HEK293 (cell line): ENCODE results near the gene PCCA.

Experiments
- ATF2 ChIP-seq: fragments of 450-650 bp; formaldehyde crosslinking; IDR thresholded peaks from 2 replicates; pipeline ENCODE4 v1.5.1; 2016; ENCODE audit warnings: missing biosample characterization, missing genetic modification characterization, low read depth
- ELK4 ChIP-seq: IDR thresholded peaks from 2 replicates; pipeline ENCODE4 v1.6.1; 2011; ENCODE audit warnings: mild to moderate bottlenecking, low read depth, low read length, borderline replicate concordance
- GLI2 ChIP-seq: fragments of 450-650 bp; formaldehyde crosslinking; IDR thresholded peaks from 2 replicates; pipeline ENCODE4; 2017; ENCODE audit warnings: missing biosample characterization, missing genetic modification characterization, low read depth, borderline replicate concordance
- KLF1 ChIP-seq: fragments of 450-650 bp; formaldehyde crosslinking; IDR thresholded peaks from 2 replicates; pipeline ENCODE4 v1.5.1; 2016; ENCODE audit warnings: missing biosample characterization, missing genetic modification characterization
- KLF17 ChIP-seq: fragments of 450-650 bp; formaldehyde crosslinking; IDR thresholded peaks from 2 replicates; pipeline ENCODE4 v1.5.1; 2016; ENCODE audit warnings: missing biosample characterization, missing genetic modification characterization
- KLF8 ChIP-seq: fragments of 450-650 bp; formaldehyde crosslinking; IDR thresholded peaks from 2 replicates; pipeline ENCODE4 v1.5.1; 2016; ENCODE audit warnings: missing biosample characterization, missing genetic modification characterization
- MZF1 ChIP-seq: fragments of 450-650 bp; formaldehyde crosslinking; IDR thresholded peaks from 2 replicates; pipeline ENCODE4 v1.5.1; 2017; ENCODE audit warnings: missing biosample characterization, missing genetic modification characterization, borderline replicate concordance
- ZBTB17 ChIP-seq: fragments of 450-650 bp; formaldehyde crosslinking; IDR thresholded peaks from 2 replicates; pipeline ENCODE4 v1.5.1; 2016; ENCODE audit warnings: missing biosample characterization, missing genetic modification characterization
- ZBTB8A ChIP-seq: fragments of 450-650 bp; formaldehyde crosslinking; IDR thresholded peaks from 2 replicates; pipeline ENCODE4 v1.5.1; 2016; ENCODE audit warnings: missing biosample characterization, missing genetic modification characterization
- ZEB2 ChIP-seq: fragments of 450-650 bp; formaldehyde crosslinking; IDR thresholded peaks from 2 replicates; pipeline ENCODE4 v1.5.1; 2016; ENCODE audit warnings: missing biosample characterization, missing genetic modification characterization
- ZFHX2 ChIP-seq: fragments of 450-650 bp; formaldehyde crosslinking; conservative IDR thresholded peaks from 2 replicates; pipeline ENCODE4 v1.5.1; 2016; ENCODE audit warnings: missing biosample characterization, missing genetic modification characterization
- ZFP3 ChIP-seq: fragments of 450-650 bp; formaldehyde crosslinking; IDR thresholded peaks from 2 replicates; pipeline ENCODE4 v1.5.1; 2016; ENCODE audit warnings: low read depth, missing biosample characterization, missing genetic modification characterization
- ZNF112 ChIP-seq: fragments of 450-650 bp; formaldehyde crosslinking; IDR thresholded peaks from 2 replicates; pipeline ENCODE4 v1.5.0; 2017; ENCODE audit warnings: missing biosample characterization, missing genetic modification characterization
- ZNF114 ChIP-seq: fragments of 450-650 bp; formaldehyde crosslinking; IDR thresholded peaks from 2 replicates; pipeline ENCODE4 v1.5.0; 2017; ENCODE audit warnings: missing biosample characterization, missing genetic modification characterization
- ZNF133 ChIP-seq: fragments of 450-650 bp; formaldehyde crosslinking; IDR thresholded peaks from 2 replicates; pipeline ENCODE4 v1.5.1; 2016; ENCODE audit warnings: missing biosample characterization, missing genetic modification characterization
- ZNF138 ChIP-seq: fragments of 450-650 bp; formaldehyde crosslinking; IDR thresholded peaks from 2 replicates; pipeline ENCODE4 v1.5.1; 2016; ENCODE audit warnings: missing biosample characterization, missing genetic modification characterization, borderline replicate concordance
- ZNF18 ChIP-seq: fragments of 450-650 bp; formaldehyde crosslinking; IDR thresholded peaks from 2 replicates; pipeline ENCODE4 v1.5.1; 2016; ENCODE audit warnings: missing biosample characterization, missing genetic modification characterization
- ZNF2 ChIP-seq: fragments of 450-650 bp; formaldehyde crosslinking; IDR thresholded peaks from 2 replicates; pipeline ENCODE4 v1.5.1; 2016; ENCODE audit warnings: missing biosample characterization, missing genetic modification characterization
- ZNF202 ChIP-seq: fragments of 450-650 bp; formaldehyde crosslinking; IDR thresholded peaks from 2 replicates; pipeline ENCODE4 v1.5.1; 2016; ENCODE audit warnings: missing biosample characterization, missing genetic modification characterization, borderline replicate concordance
- ZNF366 ChIP-seq: fragments of 450-650 bp; formaldehyde crosslinking; conservative IDR thresholded peaks from 2 replicates; pipeline ENCODE4 v1.5.1; 2016; ENCODE audit warnings: missing biosample characterization, missing genetic modification characterization
- ZNF501 ChIP-seq: fragments of 450-650 bp; formaldehyde crosslinking; IDR thresholded peaks from 2 replicates; pipeline ENCODE4 v1.5.1; 2016; ENCODE audit warnings: missing biosample characterization, missing genetic modification characterization
- ZNF510 ChIP-seq: fragments of 450-650 bp; formaldehyde crosslinking; IDR thresholded peaks from 2 replicates; pipeline ENCODE4 v1.5.1; 2018; ENCODE audit warnings: mild to moderate bottlenecking, missing genetic modification characterization, missing biosample characterization; ENCODE audit not compliant: insufficient replicate concordance
- ZNF560 ChIP-seq: fragments of 450-650 bp; formaldehyde crosslinking; IDR thresholded peaks from 2 replicates; pipeline ENCODE4 v1.5.1; 2017; ENCODE audit warnings: missing biosample characterization, missing genetic modification characterization, borderline replicate concordance
- ZNF561 ChIP-seq: fragments of 450-650 bp; IDR thresholded peaks from 2 replicates; pipeline ENCODE4 v1.5.1; 2018; ENCODE audit warnings: missing biosample characterization, missing genetic modification characterization, borderline replicate concordance
- ZNF645 ChIP-seq: fragments of 450-650 bp; formaldehyde crosslinking; IDR thresholded peaks from 2 replicates; pipeline ENCODE4; 2016; ENCODE audit warnings: missing biosample characterization, missing genetic modification characterization
- ZNF654 ChIP-seq: fragments of 450-650 bp; formaldehyde crosslinking; IDR thresholded peaks from 2 replicates; pipeline ENCODE4 v1.5.1; 2016; ENCODE audit warnings: low read depth, missing biosample characterization, missing genetic modification characterization
- ZNF660 ChIP-seq: fragments of 450-650 bp; IDR thresholded peaks from 2 replicates; pipeline ENCODE4 v1.5.1; 2018; ENCODE audit warnings: missing biosample characterization, mild to moderate bottlenecking, missing genetic modification characterization
- ZNF747 ChIP-seq: fragments of 450-650 bp; formaldehyde crosslinking; IDR thresholded peaks from 2 replicates; pipeline ENCODE4 v1.5.1; 2016; ENCODE audit warnings: missing biosample characterization, missing genetic modification characterization
- ZNF777 ChIP-seq: fragments of 450-650 bp; formaldehyde crosslinking; IDR thresholded peaks from 2 replicates; pipeline ENCODE4 v1.5.1; 2017; ENCODE audit warnings: missing biosample characterization, missing genetic modification characterization, borderline replicate concordance
- ZNF792 ChIP-seq: fragments of 450-650 bp; formaldehyde crosslinking; IDR thresholded peaks from 2 replicates; pipeline ENCODE4 v1.5.1; 2016; ENCODE audit warnings: missing biosample characterization, missing genetic modification characterization
- ZSCAN18 ChIP-seq: fragments of 450-650 bp; formaldehyde crosslinking; IDR thresholded peaks from 2 replicates; pipeline ENCODE4 v1.5.1; 2016; ENCODE audit warnings: missing biosample characterization, missing genetic modification characterization
- ZXDB ChIP-seq: fragments of 450-650 bp; formaldehyde crosslinking; IDR thresholded peaks from 2 replicates; pipeline ENCODE4 v1.5.1; 2016; ENCODE audit warnings: missing biosample characterization, missing genetic modification characterization

PCCA gene

GRCh38 chr13:100235311-100235901, 146.5 kb downstream of the PCCA start (continued):
- 0 out of 2 replicates have a peak, but pooled peaks have one; percentile 51 for TF ChIP-seq ZNF660 (tag by site-specific recombination)
- TF ChIP-seq KLF8 (tag by site-specific recombination) = no peak
- no peak for TF ChIP-seq ZNF114
- no peak for TF ChIP-seq ZNF202
- TF ChIP-seq ZNF133 (tag by site-specific recombination) = no peak
- TF ChIP-seq ZNF112 = no peak
- TF ChIP-seq ZNF18 (tag by site-specific recombination) = no peak
- peak; percentile 89 for TF ChIP-seq ZBTB17
- TF ChIP-seq ZNF2 (tag by site-specific recombination) = 0 out of 2 replicates have a peak, but pooled peaks have one; percentile 27
- TF ChIP-seq ZNF138 (tag by site-specific recombination) = no peak
- no peak for TF ChIP-seq ZSCAN18
- TF ChIP-seq ZNF645 = no peak
- TF ChIP-seq ZNF501 (tag by site-specific recombination) = no peak
- TF ChIP-seq ZNF654 (tag by site-specific recombination) = peak; percentile 95
- TF ChIP-seq ZNF510 (tag by site-specific recombination) = no peak
- no peak for TF ChIP-seq ZNF560 (tag by site-specific recombination)
- TF ChIP-seq GLI2 (tag by site-specific recombination) = no peak
- TF ChIP-seq ZFP3 (tag by site-specific recombination) = no peak
- no peak for TF ChIP-seq ELK4
- TF ChIP-seq ZEB2 (tag by site-specific recombination) = peak; percentile 57; the same call in 1 of the 2 replicates
- TF ChIP-seq ZNF366 = no peak
- TF ChIP-seq ATF2 (tag by site-specific recombination) = no peak
- no peak for TF ChIP-seq ZNF792 (tag by site-specific recombination)
- no peak for TF ChIP-seq ZXDB (tag by site-specific recombination)
- no peak for TF ChIP-seq ZNF777 (tag by site-specific recombination)
- TF ChIP-seq ZBTB8A (tag by site-specific recombination) = no peak
- no peak for TF ChIP-seq KLF1 (tag by site-specific recombination)
- no peak for TF ChIP-seq ZNF561 (tag by site-specific recombination)
- no peak for TF ChIP-seq ZNF747 (tag by site-specific recombination)
- no peak for TF ChIP-seq ZFHX2
- no peak for TF ChIP-seq MZF1 (tag by site-specific recombination)
- no peak for TF ChIP-seq KLF17
